ENCODE measurements around the gene LRRC56. TPM values are rescaled to one million over a fixed set of nuclear protein-coding genes. Genes with fewer than 3 reads are reported as not detected.

LRRC56 gene
- total RNA-seq, 4 donors from 2014 or later = 1.5 to 2.7 (median 1.8) TPM

DNA sequence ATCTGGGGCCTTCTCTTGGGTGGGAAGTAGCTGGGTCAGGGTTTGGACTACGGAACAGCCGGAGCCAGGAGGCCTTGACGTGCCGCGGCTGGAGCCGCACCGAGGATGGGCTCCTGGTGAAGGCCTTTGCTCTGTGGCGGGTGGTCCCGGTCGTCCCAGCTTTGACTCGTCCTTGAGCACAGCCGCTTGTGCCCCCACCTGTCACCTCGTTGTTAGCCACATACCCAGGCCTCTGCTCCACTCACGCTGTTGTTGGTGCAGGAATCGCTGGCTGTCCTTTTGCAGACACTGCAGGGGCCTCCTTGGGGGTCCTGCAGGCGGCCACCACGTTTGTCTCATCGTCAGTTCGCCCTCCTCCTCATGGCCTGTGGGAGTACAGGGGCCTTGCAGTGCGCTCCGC, 56.0 kb downstream of the LRRC56 start:
- TF ChIP-seq CTCF (IDR thresholded peaks at IDR 0.05) (no peak), POLR2A (IDR thresholded peaks at IDR 0.05) (no peak)
- WGBS, 2 donors = 94% methylated on average over 21 of the region's 21 CpGs

DNA sequence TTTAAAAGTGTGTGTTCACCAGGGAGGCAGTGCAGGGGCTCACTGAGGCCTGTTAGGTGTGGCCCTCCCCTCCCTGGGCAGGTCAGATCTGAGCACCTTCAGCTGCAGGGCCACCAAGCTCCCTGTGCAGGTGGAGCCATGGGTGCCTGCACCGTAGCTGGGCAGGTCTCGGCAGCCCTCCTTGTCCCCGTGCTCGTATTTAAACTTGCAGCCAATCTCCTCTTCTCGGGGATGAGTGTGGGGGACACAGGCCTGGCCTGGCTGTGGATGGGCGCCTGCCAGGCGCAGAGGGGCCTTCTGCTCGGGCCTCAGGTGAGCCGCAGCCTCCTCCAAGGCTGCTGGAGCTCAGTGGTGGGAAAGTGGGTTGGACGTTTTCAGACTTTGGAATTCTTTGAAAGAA, 58.1 kb downstream of the LRRC56 start:
- no peak for TF ChIP-seq CTCF (IDR thresholded peaks at IDR 0.05)
- no peak for TF ChIP-seq POLR2A (IDR thresholded peaks at IDR 0.05)
- H3K4me3 ChIP-seq (ENCODE audit: low read depth, poor library complexity, severe bottlenecking) = no peak overlapping the region
- intact Hi-C loops (cut with DNase I; ENCODE audit: low total_unique reads) = no loop called here
- 88 to 90% methylated on average over 10 of the region's 10 CpGs for WGBS, 2 donors
- DNase-seq (ENCODE audit: low spot score in 2 of 2) = no peak

More for the DNA sequence above, 56.0 kb downstream of the LRRC56 start:
- intact Hi-C loops (cut with DNase I; ENCODE audit: low total_unique reads) = no loop called here
- no peak for DNase-seq (ENCODE audit: low spot score in 2 of 2)
- no peak overlapping the region for H3K4me3 ChIP-seq (ENCODE audit: low read depth, poor library complexity, severe bottlenecking)

DNA sequence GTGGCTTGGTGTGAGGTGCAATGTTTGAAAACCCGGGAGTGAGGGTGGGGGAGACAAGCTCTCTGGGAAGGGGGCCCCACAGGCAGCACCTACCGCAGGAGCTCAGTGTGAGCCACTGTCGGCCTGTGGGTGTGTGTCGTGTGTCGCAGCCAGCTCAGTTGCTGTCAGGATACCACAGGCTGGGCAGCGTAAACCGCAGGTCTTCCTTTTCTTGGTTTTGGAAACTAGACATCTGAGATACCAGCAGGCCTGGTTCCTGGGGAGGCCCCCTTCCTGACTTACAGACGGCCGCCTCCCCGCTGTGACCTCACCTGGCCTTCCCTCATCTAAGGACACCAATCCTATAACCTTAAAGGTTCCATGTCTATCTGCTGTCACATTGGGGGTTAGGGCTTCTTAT, 59.0 kb downstream of the LRRC56 start:
- intact Hi-C loops (cut with DNase I; ENCODE audit: low total_unique reads) = no loop called here
- WGBS, 2 donors = 87 to 91% methylated on average over 10 of the region's 10 CpGs
- DNase-seq (ENCODE audit: low spot score in 2 of 2) = no peak
- no peak overlapping the region for H3K4me3 ChIP-seq (ENCODE audit: low read depth, poor library complexity, severe bottlenecking)
- TF ChIP-seq POLR2A (IDR thresholded peaks at IDR 0.05) = no peak
- no peak for TF ChIP-seq CTCF (IDR thresholded peaks at IDR 0.05)

- 83 to 90% methylated on average over 17 of the region's 29 CpGs for WGBS, 2 donors
- no peak for DNase-seq (ENCODE audit: low spot score in 2 of 2)
- TF ChIP-seq CTCF (IDR thresholded peaks at IDR 0.05) = no peak
- intact Hi-C loops (cut with DNase I; ENCODE audit: low total_unique reads) = no loop called here
- no peak overlapping the region for H3K4me3 ChIP-seq (ENCODE audit: low read depth, poor library complexity, severe bottlenecking)
Measured at GRCh38 chr11:597166-597725, 59.9 kb downstream of the LRRC56 start.

DNA sequence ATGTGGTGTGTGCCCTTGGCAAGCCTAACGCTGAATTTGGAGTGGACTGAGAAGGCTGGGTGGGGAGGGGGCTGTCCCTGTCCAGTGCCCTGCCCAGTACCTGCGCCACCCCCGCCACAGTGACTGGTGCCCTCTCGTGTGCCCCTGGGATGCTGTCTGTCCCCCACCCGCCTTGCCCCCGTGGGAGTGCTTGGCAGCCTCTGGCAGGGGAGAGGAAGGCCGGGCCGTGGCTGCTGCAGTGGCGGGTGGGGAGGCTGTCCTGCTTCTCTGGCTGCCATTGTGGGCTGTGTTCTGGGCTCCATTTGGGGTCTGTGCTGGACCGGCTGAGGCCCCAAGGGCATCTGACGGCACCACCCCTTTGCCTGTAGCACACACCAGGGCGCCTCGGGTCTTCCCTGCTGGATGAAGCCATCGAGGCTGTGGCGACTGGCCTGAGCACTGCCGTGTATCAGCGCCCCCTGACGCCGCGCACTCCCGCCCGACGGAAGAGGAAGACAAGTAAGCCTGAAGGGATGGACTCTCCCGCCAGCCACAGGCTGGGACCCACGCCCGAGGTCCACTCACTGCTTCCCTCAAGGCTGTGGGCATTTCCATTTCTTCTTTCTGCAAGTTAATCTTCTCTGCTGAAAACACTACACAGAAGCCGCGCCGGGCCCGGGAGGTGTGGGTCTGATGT, 60.8 kb downstream of the LRRC56 start:
- intact Hi-C loops (cut with DNase I; ENCODE audit: low total_unique reads) = no loop called here
- TF ChIP-seq CTCF (IDR thresholded peaks at IDR 0.05) = no peak
- DNase-seq (ENCODE audit: low spot score in 2 of 2) = no peak
- 91 to 95% methylated on average over 28 to 30 of the region's 30 CpGs for WGBS, 2 donors
- H3K4me3 ChIP-seq (ENCODE audit: low read depth, poor library complexity, severe bottlenecking) = no peak overlapping the region

All from lower leg skin (tissue), 4 donors.